NCI-H748 treated with DMSO at 0.1 percent for 48 hours (cell line): ENCODE data around the gene SLC44A1.

Source experiments
- DNase-seq: peaks from one replicate; lab custom pipeline; 2025; lab: John Stamatoyannopoulos, UW

SLC44A1 gene

GRCh38 chr9:105244003-105244733 lies at the start of gene SLC44A1:
TSS of gene SLC44A1 (plus strand) at chr9:105244651. CDS start at chr9:105244869, 218 bp downstream.
- peak; percentile 83 for DNase-seq

- DNase-seq, result no peak
Observed at GRCh38 chr9:105195259-105195658, 49.2 kb upstream of the SLC44A1 start.

DNA sequence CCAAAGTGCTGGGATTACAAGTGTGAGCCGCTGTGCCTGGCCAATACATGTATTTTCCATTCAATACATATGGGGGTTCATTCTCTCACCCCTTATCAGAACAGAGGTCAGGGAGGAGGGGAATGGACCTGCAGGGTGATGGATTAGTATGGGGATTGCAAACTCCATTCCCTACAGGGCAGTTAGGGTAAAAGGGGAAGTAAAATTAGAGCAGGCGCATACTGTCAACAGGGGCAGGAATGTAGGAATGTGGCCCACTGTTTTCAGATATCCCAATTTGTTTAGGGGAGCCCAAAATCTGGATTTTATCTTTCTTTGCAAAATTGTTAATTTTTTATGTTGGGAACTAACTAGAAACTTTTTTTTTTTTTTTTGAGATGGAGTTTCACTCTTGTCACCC lies 46.4 kb upstream of the SLC44A1 start:
- no peak for DNase-seq

DNA sequence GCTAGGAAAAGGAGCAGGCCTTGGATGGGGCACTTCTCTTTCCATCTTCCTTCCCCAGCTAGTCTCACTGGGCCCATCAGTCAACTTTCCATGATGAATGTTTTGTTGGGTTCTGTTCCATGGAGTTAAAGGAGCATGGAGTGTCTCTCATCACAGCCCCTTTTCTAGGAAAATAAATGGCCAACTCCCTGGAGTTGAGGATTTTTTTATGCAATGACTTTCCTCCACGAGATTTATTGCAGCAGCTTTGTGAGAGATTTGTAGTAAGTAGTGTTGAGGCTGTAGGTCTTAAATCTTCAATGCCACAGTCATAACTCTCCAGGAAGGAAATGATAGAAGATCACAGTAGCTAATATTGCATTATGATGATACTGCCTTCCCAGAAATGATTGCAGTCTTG lies 45.6 kb upstream of the SLC44A1 start:
- DNase-seq, result no peak

DNA sequence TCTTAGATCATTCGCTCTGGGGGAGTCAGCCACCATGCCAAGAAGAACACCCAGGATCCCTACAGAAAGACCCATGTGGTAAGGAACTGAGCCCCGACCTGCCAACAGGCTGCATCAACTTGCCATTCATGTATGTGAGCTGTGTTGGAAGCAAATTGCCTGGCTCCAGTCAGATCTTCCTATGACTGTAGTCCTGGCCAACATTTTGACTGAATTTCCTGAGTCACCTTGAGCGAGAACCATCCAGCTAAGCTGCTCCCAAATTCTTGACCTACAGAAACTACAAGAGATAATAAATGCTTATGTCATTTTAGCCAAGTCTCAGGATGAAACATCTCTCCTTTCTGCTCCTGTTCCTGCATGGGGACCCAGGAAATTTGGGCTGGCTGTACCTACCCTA lies 40.0 kb upstream of the SLC44A1 start:
- DNase-seq, result no peak

DNA sequence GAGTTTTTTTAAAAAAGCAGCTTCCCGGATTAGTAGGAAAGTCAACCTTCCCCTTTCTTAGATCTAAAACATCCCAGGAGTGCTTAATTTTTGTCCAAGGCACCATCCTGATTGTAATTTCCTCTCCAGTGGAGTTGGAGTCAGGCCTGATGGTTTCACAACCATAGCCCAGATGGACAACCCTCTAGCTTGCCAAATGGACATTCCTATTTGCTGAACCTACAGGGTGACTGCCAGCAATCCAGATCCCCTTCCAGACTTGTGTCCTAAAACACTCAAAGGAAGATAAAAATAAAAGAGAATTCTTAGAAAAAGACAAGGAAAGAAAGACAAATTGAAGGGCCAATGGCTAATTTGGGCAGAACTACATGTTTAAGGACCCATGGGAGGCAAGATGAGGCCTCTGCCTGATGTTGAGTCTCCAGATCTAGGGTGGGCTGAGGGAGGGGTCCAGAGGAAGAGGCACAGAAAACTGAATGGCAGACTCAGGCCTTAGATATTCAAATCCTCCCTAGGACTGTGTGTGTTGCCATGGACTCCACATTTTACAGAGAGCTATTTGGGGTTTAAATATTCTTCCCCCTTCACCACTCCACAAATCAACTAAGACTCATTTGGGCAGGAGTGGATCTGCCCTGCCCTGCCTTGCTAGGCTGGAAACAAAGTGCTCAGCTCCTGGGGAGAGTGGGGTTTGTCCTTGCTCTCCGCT lies 38.5 kb upstream of the SLC44A1 start:
- no peak for DNase-seq

- peak; percentile 79 for DNase-seq
Observed at GRCh38 chr9:105206496-105206820, 38.0 kb upstream of the SLC44A1 start.

DNA sequence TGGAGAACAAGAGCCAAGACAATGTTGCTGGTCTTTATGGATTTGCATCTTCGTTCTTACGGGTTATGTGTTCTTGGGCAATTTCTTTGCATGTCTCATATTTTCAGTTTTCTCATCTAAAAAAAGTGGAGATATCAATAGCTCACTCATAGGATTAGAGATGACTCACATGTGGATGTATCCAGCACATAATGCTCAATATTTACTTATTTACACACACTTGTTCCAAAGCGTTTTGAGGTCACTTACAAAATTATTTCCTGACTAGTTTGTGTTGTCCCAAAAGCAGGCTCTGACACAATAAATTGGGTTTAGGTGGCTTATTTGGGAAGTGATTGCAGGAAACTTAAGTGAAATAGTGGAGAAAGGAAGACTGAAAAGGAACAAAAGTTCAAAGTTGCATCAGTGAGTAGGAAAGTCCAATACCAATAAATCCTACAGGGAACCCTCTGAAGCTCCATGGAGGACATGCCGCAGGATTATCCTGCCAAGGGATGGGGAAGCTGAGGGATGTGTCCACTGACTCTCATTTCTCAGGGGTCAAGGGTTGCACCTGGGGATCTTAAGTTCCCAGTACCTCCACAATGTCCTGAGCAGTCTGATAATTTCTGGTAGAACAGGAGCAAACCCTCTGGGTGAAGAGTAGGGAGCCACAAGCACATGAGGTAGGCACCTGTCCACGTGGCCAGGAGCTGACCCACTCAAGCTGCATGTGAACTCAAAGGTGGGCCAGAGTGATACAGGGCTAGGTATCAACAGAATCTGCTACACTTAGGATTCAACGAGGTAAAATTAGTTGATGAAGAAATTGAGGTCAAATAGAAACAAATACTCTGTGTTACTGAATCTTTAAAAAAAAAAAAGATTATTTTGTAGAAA lies 37.4 kb upstream of the SLC44A1 start:
- no peak for DNase-seq

GRCh38 chr9:105216440-105217178 lies 27.8 kb upstream of the SLC44A1 start:
- DNase-seq, result no peak

DNA sequence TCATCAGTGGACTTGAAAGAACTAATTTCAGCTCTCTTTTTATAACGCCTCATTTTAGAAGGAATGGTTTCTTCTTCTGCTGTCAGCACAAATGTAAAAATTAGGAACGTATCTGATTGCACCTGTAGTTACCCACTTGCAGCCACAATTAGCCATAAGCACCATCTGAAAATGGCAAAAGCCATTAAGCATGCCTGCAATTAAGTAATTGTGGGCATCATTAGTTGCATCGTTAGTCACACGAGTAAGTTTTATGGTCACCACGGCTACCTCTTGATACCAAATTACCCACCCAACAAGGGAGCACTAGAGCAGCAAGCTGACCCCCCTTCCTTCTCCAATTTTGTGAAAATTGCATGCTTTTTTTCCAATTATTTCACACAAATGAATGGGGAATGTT lies 25.8 kb upstream of the SLC44A1 start:
- peak; percentile 39 for DNase-seq

DNA sequence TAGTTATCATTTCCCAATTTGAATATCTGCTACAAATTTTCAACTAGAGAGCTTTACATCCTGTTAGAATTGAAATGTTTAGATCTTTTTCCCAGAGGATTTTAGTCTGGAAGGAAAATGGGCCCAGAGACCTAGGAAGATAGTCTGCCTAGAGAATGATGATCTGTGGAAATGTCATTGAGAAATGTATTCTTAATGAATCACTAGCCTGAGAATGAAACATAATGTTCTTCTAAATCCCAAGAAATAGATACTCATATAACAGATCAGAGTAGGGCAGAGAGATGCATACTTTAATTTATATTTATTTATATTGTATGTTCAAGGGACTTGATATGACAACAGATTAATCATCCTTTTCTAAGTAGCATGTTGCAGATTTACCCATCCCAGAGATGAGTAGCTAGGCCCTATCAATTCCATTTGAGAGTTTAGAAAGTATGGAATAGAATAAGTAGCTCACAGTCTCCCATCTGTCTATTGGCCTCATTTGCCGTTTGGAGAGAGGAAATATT lies 25.1 kb upstream of the SLC44A1 start:
- DNase-seq, result no peak

GRCh38 chr9:105220451-105220850 lies 24.0 kb upstream of the SLC44A1 start:
- DNase-seq, result no peak

GRCh38 chr9:105223544-105224140 lies 20.8 kb upstream of the SLC44A1 start:
- DNase-seq, result no peak

DNA sequence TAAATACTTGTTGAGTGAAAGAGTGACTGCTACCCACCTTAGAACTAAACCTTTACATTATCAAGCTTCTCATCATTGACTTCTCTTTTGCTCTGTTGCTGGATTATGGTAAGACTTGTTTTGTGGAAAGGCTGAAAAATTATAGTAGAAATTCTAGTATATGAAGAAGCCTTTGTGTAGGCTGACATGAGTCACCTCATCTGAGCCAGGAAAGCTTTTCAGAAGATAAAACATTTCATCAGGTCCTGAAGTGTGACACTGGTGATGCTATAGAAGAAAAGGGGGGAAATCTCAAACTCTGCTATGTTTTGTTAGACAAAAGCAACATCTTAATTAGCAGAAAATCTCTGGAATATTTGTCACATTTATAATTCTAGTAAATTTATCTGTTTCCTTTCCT lies 18.4 kb upstream of the SLC44A1 start:
- no peak for DNase-seq

DNA sequence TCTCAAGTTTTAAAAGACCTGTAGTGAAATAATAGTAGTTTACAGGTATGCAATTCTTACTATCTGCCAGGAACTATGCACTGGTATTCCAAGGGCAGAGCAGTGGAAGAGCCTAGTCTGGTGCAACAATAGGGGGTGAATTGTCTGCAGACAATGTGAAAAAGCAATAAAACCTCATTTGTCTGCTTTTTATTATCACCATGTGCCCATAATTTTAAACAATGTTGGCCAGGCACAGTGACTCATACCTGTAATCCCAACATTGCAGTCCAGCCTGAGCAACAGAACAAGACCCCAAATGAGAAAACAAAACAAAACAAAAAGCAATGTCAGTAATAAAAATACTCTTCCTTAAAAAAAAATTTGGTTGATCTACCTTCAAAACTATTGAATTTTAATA lies 12.2 kb upstream of the SLC44A1 start:
- no peak for DNase-seq

DNA sequence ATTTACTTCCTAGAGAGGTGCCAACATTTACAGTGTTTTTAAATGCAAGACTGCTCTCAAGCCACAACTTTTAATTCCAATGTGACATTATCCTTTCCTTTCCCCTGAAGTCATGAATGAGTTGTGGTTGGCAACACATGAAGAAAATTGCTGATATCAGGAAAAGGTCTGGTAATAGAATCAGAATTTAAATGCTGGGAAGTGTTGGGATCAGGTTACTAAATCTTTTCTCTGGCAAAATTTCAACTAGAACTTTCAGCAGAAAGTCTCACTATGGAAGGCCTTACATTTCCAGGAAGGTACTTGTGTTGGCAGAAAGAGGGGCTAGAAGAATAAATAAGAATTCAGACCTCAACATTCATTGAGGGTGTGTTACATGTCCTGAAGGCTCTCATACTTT lies 10.6 kb upstream of the SLC44A1 start:
- DNase-seq, result no peak

- DNase-seq, result no peak
Observed at GRCh38 chr9:105236261-105236660, 8.2 kb upstream of the SLC44A1 start.

- DNase-seq, result no peak
Observed at GRCh38 chr9:105237246-105237645, 7.2 kb upstream of the SLC44A1 start.

GRCh38 chr9:105238302-105238701 lies 6.1 kb upstream of the SLC44A1 start:
- DNase-seq, result no peak

DNA sequence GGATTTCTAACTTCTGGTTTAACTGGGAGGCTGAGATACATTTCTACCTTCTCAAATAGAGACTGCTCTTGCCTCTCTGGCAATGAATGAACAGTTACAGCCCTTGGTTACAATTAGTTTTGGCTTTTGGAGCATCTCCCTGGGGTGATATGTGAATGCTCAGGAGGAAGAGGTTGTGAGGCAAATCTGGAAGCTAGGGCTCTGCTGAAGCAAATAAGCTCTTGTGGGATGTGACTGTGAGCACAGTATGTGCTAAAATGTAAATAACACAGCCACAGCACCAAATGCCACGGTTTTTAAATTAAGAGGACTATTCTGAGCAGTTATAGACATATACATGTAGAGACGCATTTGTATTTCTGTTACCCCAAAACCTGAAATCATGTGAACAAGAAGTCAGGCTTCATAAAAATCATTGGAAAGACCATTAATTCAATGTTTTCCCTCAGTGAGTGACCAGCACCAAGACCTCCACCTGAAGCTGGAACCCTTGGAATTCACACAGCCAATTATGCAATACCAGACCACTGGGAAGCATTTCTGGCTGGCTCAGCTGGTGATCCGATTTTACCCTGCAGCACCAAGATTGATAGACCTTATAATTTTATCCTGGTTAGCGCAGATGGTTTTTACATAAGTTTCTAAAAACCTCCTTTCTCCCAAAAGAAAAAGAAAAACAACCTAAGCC lies 3.0 kb upstream of the SLC44A1 start:
- no peak for DNase-seq

GRCh38 chr9:105242062-105242461 lies 2.4 kb upstream of the SLC44A1 start:
- no peak for DNase-seq
